Neural progenitor cell (in vitro differentiated cells): Measurements from ENCODE around the gene BHLHA15. TPM values are rescaled to one million over a fixed set of nuclear protein-coding genes. Genes with fewer than 3 reads are reported as not detected.

Experiments
- DNase-seq: peaks from one replicate; pipeline ENCODE4 v3.0.0-alpha.2; 2016; ENCODE audit warnings: low spot score
- H2AFZ ChIP-seq: fragments of 200-600 bp; sonication (generic); replicated peaks from 2 replicates; pipeline ENCODE4 v1.6.1; 2016; ENCODE audit warnings: antibody characterized with exemption
- H3F3A ChIP-seq: fragments of 200-600 bp; sonication (generic); 2 replicates; pipeline ENCODE4 v1.6.1; 2016; ENCODE audit warnings: antibody characterized with exemption, low read depth
- H3K27ac ChIP-seq: fragments of 200-600 bp; sonication (generic); 2 replicates; pipeline ENCODE4 v1.5.1; 2016; ENCODE audit warnings: mild to moderate bottlenecking
- H3K27me3 ChIP-seq: fragments of 200-600 bp; sonication (generic); 2 replicates; pipeline ENCODE4 v1.6.1; 2016; ENCODE audit warnings: mild to moderate bottlenecking, moderate library complexity
- H3K36me3 ChIP-seq: fragments of 200-600 bp; sonication (generic); 2 replicates; pipeline ENCODE4 v1.5.1; 2016
- H3K4me1 ChIP-seq: fragments of 200-600 bp; sonication (generic); 2 replicates; pipeline ENCODE4 v1.6.1; 2016; ENCODE audit warnings: mixed run types
- H3K4me2 ChIP-seq: fragments of 200-600 bp; sonication (generic); 2 replicates; pipeline ENCODE4 v1.6.1; 2016
- H3K4me3 ChIP-seq: fragments of 200-600 bp; sonication (generic); 2 replicates; pipeline ENCODE4 v1.5.1; 2016
- H3K79me2 ChIP-seq: fragments of 200-600 bp; sonication (generic); 2 replicates; pipeline ENCODE4 v1.6.1; 2016; ENCODE audit warnings: low read depth
- H3K9ac ChIP-seq: fragments of 200-600 bp; sonication (generic); 2 replicates; pipeline ENCODE4 v1.6.1; 2016
- H3K9me3 ChIP-seq: fragments of 200-600 bp; sonication (generic); 2 replicates; pipeline ENCODE4 v1.5.1; 2016; ENCODE audit warnings: low read depth
- H4K20me1 ChIP-seq: fragments of 200-600 bp; sonication (generic); 2 replicates; pipeline ENCODE4 v1.6.1; 2016; ENCODE audit warnings: low read depth
- H3K27ac Mint-ChIP-seq: 3 replicates; pipeline ENCODE4 v1.8.0; 2021; ENCODE audit warnings: mixed read lengths
- H3K27me3 Mint-ChIP-seq: 2 replicates; pipeline ENCODE4 v1.8.0; 2022; ENCODE audit warnings: low read depth, mild to moderate bottlenecking, inconsistent platforms, moderate library complexity, mixed read lengths; ENCODE audit not compliant: insufficient read depth
- H3K36me3 Mint-ChIP-seq: 3 replicates; pipeline ENCODE4 v1.8.0; 2021; ENCODE audit warnings: mixed read lengths
- H3K4me1 Mint-ChIP-seq: 3 replicates; pipeline ENCODE4 v1.8.0; 2021; ENCODE audit warnings: mixed read lengths
- H3K4me3 Mint-ChIP-seq: 3 replicates; pipeline ENCODE4 v1.8.0; 2021; ENCODE audit warnings: mild to moderate bottlenecking, moderate library complexity, mixed read lengths
- H3K9me3 Mint-ChIP-seq: 3 replicates; pipeline ENCODE4 v1.8.0; 2020; ENCODE audit warnings: mixed read lengths
- EZH2 ChIP-seq: fragments of 200-600 bp; sonication (generic); IDR thresholded peaks from 2 replicates; pipeline ENCODE4 v1.6.1; 2017; ENCODE audit warnings: antibody characterized with exemption, mild to moderate bottlenecking, moderate library complexity
- EZH2phosphoT487 ChIP-seq: fragments of 200-600 bp; sonication (generic); IDR thresholded peaks from 2 replicates; pipeline ENCODE4 v1.6.1; 2017; ENCODE audit warnings: antibody characterized with exemption
- total RNA-seq: library from RNA; depleted of rRNA; stranded (reverse); fragments of >200 nt; gene quantifications from 2 replicates; pipeline ENCODE4 v1.2.3, GENCODE V29; 2015; ENCODE audit warnings: low replicate concordance
- TF ChIP-seq, protein P1 (sequence below): fragments of 200-600 bp; sonication (generic); IDR thresholded peaks from 2 replicates; pipeline ENCODE4 v1.5.1; 2017; ENCODE audit warnings: antibody characterized with exemption, mild to moderate bottlenecking

The BHLHA15 gene
- total RNA-seq, 1 donor from 2014 or later = 0.69 TPM

DNA sequence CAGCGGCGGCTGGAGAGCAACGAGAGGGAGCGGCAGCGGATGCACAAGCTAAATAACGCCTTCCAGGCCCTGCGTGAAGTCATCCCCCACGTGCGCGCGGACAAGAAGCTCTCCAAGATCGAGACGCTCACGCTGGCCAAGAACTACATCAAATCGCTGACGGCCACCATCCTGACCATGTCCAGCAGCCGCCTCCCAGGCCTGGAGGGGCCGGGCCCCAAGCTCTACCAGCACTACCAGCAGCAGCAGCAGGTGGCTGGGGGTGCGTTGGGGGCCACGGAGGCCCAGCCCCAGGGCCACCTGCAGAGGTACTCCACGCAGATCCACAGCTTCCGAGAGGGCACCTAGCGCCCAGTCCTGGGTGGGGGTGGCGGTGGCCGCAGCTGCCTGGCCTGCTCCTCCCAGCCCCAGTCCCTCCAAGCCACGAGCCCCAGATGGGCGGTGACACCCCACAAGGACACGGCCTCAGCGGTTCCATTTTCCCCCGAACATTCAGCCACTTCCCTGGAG, 1.3 kb downstream of the BHLHA15 start:
- Mint-ChIP-seq H3K27me3 (no peaks in the 10 kb centered on the region), H3K9me3 (no peaks in the 10 kb centered on the region), H3K4me3 (no peak overlapping the region), H3K27ac (no peak overlapping the region), H3K4me1 (peaks cover 4% of the 10 kb centered on the region), H3K36me3 (peaks cover 2% of the 10 kb centered on the region)
- DNase-seq = peak; percentile 22
- H3K4me2 ChIP-seq = no peak overlapping the region
- no peaks in the 10 kb centered on the region for H3K36me3 ChIP-seq
- no peaks in the 10 kb centered on the region for H3K27me3 ChIP-seq
- no peaks in the 10 kb centered on the region for H3K9me3 ChIP-seq
- H3K4me1 ChIP-seq = peaks cover under 1% of the 10 kb centered on the region
- H3F3A ChIP-seq = peaks cover 14% of the 10 kb centered on the region
- TF ChIP-seq, protein P1, sequence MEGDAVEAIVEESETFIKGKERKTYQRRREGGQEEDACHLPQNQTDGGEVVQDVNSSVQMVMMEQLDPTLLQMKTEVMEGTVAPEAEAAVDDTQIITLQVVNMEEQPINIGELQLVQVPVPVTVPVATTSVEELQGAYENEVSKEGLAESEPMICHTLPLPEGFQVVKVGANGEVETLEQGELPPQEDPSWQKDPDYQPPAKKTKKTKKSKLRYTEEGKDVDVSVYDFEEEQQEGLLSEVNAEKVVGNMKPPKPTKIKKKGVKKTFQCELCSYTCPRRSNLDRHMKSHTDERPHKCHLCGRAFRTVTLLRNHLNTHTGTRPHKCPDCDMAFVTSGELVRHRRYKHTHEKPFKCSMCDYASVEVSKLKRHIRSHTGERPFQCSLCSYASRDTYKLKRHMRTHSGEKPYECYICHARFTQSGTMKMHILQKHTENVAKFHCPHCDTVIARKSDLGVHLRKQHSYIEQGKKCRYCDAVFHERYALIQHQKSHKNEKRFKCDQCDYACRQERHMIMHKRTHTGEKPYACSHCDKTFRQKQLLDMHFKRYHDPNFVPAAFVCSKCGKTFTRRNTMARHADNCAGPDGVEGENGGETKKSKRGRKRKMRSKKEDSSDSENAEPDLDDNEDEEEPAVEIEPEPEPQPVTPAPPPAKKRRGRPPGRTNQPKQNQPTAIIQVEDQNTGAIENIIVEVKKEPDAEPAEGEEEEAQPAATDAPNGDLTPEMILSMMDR = no peak
- TF ChIP-seq EZH2 (no peak), EZH2phosphoT487 (no peak)
- H3K9ac ChIP-seq = no peak overlapping the region
- no peaks in the 10 kb centered on the region for H3K79me2 ChIP-seq
- no peak overlapping the region for H3K4me3 ChIP-seq
- no peak overlapping the region for H3K27ac ChIP-seq
- H2AFZ ChIP-seq = no peak overlapping the region
- no peaks in the 10 kb centered on the region for H4K20me1 ChIP-seq

DNA sequence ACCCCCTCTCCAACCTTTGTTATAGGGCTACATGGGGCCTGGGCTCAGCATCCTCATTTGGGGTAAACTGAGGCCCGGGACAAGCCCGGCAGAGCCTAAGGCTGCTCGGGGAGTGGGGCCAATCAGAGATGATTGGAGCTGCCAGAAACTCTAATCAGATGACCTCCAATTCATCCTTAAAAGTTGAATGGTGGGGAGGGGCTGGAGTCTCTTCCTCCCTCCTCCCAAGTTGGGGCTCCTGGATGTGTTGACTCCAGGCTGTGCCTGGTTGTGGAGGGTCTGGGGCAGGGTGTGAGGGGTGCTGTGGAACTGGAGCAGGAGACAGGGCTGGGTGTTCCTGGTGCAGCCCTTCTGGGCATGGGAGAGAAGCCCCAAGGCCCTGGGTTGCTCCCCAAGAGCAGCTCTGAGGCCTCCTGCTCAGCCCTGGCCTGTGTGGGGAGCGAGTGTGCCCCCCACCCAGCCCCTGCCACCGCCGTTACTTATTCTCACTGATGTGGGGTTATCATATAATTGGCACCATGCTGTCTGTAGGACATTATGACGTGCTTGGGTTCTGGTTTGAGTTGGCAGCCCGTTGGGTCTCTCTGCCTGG, 2.2 kb downstream of the BHLHA15 start:
- Histone ChIP-seq H3K27ac (no peak overlapping the region), H3F3A (peaks cover 17% of the 10 kb centered on the region), H3K4me1 (peaks cover 8% of the 10 kb centered on the region), H3K27me3 (no peaks in the 10 kb centered on the region), H3K4me3 (no peak overlapping the region), H4K20me1 (no peaks in the 10 kb centered on the region), H3K36me3 (no peaks in the 10 kb centered on the region), H3K79me2 (no peaks in the 10 kb centered on the region), H3K9me3 (no peaks in the 10 kb centered on the region), H2AFZ (no peak overlapping the region), H3K4me2 (no peak overlapping the region), H3K9ac (no peak overlapping the region)
- H3K27ac Mint-ChIP-seq = no peak overlapping the region
- H3K9me3 Mint-ChIP-seq = peaks cover 1% of the 10 kb centered on the region
- no peak overlapping the region for H3K4me3 Mint-ChIP-seq
- no peaks in the 10 kb centered on the region for H3K27me3 Mint-ChIP-seq
- TF ChIP-seq EZH2 (no peak), EZH2phosphoT487 (no peak)
- TF ChIP-seq, protein P1 = no peak
- DNase-seq = no peak
- peaks cover 8% of the 10 kb centered on the region for H3K4me1 Mint-ChIP-seq
- peaks cover 2% of the 10 kb centered on the region for H3K36me3 Mint-ChIP-seq

DNA sequence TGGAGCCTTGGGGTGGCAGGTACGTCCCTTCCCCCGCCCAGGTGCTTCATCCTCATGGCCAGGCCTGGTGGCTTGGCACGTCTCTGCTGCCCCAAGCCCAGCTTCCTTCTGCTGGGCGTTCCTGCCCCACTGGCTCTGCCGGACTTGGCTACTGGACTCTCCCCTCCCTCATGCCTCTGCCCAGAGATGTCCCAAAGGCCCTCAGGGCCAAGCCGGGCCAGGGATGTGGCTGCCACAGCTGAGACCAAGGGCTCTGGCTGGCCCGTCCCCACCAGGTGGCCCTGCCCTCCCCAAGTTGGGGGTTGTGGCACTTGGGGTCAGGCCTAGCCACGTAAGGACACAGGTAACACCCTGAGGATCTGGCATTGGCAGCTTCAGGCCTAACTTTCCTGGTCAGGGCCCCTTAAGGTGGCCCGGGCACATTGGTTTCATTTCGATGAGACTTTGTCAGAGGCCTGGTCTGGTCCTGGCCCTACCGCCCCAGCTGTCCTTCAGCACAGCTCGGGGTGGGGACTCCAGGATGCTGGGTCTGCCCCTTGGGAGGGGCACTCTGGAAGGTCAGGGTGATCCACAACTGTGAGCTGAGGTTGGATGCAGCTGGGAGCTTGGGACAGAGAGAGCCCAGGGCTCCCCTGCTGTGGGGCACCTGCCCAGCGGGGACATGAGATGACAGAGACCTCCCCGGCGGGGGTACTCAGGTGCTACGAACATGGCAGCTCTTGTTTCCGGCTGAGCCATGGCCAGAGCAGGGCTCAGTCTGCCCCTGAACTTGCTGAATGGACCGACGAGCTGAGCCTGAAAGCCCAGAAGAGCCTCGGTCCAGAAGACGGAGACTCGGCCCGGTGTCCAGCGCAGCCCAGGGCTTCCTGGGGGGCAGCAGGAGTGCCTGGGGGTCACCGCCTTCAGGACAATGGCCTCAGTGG, 2.9 kb downstream of the BHLHA15 start:
- Histone ChIP-seq H3K27me3 (no peaks in the 10 kb centered on the region), H2AFZ (no peak overlapping the region), H4K20me1 (no peaks in the 10 kb centered on the region), H3F3A (peaks cover 24% of the 10 kb centered on the region), H3K36me3 (no peaks in the 10 kb centered on the region), H3K4me1 (peaks cover 16% of the 10 kb centered on the region), H3K9ac (no peak overlapping the region), H3K4me3 (no peak overlapping the region), H3K9me3 (no peaks in the 10 kb centered on the region), H3K27ac (no peak overlapping the region), H3K4me2 (no peak overlapping the region), H3K79me2 (no peaks in the 10 kb centered on the region)
- no peaks in the 10 kb centered on the region for H3K27me3 Mint-ChIP-seq
- H3K4me3 Mint-ChIP-seq = no peak overlapping the region
- TF ChIP-seq EZH2 (no peak), EZH2phosphoT487 (no peak)
- peaks cover 5% of the 10 kb centered on the region for H3K36me3 Mint-ChIP-seq
- DNase-seq = no peak
- no peak overlapping the region for H3K27ac Mint-ChIP-seq
- H3K9me3 Mint-ChIP-seq = peaks cover 2% of the 10 kb centered on the region
- peaks cover 9% of the 10 kb centered on the region for H3K4me1 Mint-ChIP-seq
